ENCODE results near the gene NPFF.
"Not testable (repeated sequence)": the region's sequence is repeated elsewhere in the genome, so short reads cannot be mapped to it uniquely, and the experiment has no call there.

Gene NPFF

GRCh38 chr12:53496752-53497032, 10.6 kb downstream of the NPFF start:
- DNase-seq (ENCODE audit: low read depth in 1 of 2, low spot score in 1 of 2) = no peak

- no peak for DNase-seq (ENCODE audit: low read depth in 1 of 2, low spot score in 1 of 2)
Measured at GRCh38 chr12:53495903-53496751, 11.2 kb downstream of the NPFF start.

DNA sequence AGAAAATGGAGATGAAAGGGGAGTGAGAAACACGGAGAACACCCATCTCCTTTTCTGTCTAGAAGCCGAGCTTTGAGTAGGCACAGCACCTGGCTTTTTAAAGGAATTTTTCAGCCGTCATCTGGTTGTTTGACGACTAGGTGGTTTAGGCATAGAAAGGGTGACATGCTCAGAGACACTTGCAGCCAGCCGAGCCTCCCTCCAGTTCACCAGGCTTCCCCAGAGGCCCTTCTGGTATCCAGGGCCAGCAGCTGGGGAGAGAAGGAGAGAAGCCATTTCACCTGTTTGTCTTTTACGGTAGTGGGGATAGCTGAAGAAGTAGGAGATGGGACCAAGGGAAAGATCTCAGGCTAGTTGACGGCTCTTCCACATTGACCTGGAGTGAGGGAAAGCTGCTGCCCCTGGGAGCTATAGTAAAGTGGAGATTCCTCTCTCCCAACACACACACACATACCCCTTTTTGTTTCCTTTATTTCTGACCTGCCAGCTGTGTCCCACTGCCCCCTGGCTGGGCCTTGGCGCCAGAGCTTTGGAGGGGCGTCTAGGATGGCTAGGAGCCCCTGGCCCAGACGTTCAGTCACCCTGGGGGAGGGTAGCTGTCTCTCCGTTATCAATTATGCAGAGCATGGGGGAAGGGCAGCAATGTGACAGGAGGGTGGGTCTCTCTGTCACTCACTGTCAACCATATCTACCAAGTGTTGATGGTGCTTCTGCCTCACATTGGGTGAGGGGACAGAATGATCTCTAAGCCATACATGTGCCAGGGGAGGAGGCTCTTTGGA, 13.5 kb downstream of the NPFF start:
- DNase-seq (ENCODE audit: low read depth in 1 of 2, low spot score in 1 of 2) = no peak

DNA sequence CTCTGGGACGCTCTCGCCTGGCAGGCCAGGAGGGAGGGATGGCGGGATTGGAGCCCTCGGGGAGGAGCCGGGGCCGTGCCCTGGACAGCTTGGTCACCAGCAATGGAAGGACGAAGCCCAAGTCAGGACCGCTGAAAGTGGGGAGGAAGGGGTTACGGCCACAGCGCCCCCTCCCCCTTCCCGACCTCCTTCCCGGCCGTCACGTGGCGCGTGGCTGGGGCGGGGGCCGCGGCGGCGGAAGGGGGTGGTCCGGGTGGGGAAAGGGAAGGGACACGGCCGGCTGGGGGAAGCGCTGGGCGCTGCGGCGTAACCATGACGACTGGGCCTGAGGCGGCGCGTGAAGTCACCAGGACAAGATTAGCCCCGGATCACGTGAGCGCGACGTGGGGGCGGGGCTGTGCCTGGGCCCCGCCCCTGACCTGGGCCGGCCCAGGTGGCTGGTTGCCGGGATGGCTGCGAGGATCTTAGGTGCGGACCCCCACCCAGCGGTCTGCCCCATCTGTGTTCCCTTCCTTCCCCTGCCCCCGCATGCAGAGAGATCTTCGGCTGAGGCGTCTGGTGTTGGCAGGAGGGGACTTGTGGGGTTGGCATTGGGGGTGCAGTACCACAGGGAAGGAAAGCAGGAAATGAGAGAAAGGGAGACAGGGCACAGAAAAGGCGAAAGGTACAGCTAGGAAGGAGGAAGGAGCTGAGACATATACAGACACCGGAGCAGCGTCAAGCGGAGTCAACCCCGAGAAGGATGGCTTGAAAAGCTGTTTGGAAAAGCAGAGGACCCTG, 14.3 kb downstream of the NPFF start:
- DNase-seq (ENCODE audit: low read depth in 1 of 2, low spot score in 1 of 2) = peak; percentile 71 to 78

GRCh38 chr12:53492188-53492587, 15.1 kb downstream of the NPFF start:
- no peak for DNase-seq (ENCODE audit: low read depth in 1 of 2, low spot score in 1 of 2)

DNA sequence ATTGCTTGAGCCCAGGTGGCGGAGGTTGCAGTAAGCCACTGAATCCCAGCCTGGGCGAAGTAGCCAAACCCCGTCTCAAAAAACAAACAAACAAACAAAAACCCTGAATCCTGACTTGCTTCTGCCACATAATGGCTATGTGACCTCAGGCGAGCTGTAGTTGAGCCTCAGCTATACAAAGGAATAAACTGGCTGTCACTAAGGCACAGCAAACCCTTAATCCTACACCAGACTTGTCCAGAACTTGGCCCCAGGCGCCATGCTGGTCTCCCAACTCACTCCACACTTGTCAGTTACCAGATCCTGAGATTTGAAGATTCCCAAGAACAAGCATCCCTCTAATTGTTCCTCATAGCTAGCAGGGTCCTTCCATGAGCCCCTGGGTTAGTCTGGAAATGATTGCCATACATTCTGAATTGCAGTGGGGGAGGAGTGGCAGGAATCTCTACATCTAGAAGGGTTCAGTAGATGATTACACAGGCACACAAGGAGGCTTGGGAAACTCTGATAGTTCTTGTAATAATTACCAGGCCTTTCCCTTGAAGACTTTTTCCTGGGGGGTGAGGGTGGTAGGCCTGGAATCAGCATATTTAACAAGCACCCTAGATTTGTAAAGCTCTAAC, 17.9 kb downstream of the NPFF start:
- no peak for DNase-seq (ENCODE audit: low read depth in 1 of 2, low spot score in 1 of 2)

DNA sequence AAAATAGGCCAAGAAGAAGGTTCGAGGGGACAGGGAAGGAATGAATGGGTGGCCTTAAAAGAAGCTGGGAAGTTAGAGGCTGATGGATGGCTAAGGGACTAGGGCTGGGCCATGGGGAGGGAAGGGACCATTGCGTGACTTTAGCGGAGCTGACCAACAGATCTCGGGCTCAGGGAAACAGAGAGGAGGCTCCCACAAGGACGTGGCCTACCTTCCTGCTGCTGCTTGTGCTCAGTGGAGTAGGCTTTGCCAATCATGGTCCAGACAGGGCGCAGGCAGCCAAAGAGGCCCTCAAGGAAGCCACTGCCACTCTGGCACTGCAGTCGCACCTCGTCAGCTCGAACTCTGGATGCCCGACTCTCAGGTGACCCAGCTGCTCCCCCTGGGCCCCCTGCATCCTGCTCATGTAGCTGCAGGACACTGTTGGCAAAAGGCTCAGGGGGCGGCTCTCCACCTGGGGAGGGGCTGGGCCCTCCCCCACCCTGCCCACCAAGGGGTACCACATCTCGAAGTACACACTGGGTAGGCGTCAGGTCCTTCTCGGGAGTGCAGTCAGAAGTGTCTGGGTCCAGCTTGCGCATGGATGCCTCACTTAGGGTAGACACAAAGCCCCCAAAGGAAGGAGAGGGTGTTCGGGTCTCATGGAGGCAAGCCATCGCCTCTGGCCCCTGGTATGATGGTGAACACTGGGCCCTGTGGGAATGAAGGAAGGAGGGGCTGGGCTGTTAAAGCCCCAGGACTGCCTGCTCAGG, 20.4 kb downstream of the NPFF start:
- no peak for DNase-seq (ENCODE audit: low read depth in 1 of 2, low spot score in 1 of 2)

DNA sequence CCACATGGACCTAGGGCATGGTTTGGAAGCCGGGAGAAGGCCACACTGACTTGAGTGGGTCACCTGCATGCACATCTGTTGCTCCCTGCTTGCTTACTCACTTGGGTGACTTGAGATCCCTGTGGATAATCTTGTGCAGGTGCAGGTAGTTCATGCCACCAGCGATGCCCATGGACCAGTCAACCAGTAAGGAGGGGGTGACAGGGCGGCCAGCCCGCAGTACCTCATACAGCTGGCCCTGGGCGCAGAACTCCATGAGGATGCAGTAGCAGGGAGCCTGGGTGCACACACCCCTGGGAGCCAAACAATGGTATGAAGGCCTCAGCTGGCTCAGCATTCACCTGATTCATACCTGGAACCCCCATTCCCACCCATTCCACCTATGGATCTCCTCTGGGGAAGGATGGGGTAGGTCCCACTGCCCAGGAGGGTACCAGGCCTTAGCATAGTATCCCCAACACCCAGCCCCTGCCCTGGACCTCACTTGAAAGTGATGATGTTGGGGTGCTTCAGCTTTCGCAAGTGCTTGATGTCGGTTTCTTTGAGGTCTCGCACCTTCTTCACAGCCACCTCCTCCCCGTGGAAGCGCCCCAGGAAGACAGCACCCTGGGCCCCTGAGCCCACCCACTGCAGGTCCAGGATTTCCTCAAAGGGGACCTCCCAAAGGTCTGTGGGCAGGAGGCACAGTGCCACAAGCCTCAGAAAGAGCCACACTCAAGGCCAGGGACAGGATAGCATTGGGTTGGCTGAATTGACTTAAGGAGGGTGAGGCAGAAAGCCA, 21.1 kb downstream of the NPFF start:
- DNase-seq (ENCODE audit: low read depth in 1 of 2, low spot score in 1 of 2) = no peak

DNA sequence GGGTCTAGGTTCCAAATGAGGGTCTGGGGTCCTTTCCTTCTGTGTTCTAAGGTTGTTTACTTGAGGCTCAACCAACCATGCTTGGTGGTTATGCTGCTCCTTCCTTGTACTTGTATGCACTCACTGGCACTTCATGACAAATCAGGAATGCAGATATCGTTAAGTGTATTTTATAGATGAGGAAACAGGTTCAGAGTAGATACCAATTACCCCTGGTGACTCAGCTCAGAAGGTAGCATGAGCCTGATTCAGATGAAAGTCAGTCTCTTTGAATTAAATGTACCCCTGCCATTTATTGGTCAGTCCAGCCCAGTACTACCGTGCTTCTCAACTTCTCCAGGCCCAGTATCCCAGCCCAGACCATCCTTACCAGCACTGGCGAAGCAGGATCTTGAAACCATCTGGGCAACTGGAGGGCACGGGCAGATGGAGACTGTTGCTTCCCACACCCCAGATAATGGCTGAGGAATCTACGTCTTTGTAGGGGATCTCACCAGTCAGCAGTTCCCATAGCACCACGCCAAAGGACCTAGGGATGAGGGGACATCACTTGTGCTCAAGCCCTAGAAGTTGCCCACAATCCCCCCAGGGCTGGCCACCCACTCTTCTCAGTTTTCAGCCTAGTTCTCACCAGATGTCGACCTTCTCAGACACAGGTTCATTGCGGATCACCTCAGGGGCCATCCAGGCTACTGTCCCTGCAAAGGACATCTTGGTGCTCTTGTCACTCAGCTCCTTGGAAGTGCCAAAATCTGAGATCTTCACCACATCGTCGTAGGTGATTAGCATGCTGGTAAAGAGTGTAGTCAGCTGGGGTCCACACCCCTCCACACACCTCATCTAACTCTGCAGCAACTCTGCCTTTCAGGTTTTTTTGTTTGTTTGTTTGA, 22.4 kb downstream of the NPFF start:
- DNase-seq (ENCODE audit: low read depth in 1 of 2, low spot score in 1 of 2) = no peak

DNA sequence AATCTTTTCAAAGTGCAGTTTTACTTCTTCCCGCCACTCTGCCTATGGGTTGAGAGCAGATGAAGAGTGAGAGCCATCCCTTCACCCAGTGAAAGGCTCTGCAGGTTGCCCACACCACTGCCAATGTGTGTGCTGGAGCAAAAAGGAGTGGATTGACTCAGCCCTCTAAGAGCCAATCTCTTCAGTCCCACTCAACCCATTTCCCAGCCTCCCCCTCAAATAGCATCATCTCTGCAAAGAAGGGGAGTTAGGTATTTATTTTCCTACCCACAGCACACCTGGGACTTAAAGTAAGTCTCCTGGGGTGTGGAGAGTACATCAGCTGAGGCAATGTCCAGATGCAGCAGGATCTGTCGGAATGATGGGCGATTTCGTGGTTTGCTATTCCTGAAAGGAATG, 23.3 kb downstream of the NPFF start:
- no peak for DNase-seq (ENCODE audit: low read depth in 1 of 2, low spot score in 1 of 2)

DNA sequence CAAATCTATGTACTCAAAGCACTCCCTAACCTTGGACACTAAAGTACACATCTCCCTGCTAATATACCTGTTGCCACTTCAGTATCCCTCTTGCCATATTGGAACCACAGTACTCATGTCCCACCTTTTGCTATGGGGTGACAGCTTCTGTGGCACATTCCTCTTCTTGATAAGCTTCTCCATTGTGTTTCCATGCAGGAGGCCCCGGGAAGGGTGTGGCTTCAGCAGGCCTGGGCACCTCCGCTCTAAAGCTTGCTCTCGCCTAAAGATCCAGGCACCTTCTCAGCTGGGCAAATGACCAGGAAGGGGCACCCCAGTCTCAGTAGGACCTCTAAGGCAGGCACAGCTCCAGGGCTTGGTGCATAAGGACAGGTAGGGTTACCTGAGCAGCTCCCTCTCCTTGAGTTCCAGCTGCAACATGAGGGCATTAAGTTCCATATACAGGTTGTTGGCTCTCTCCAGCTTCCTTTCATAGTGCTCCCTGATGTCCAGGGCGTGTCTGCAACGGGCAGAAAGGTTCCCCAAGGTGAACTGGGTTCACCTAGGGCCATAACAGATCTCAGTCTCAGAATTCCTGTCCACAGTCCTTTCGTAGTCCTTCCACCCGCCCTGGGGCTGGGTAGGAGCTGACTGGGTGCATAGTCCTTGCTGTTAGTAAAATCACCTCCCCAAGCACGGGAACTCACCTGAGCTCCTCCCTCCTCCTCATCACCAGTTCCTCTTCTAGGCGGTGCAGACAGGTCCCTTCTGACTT, 23.9 kb downstream of the NPFF start:
- no peak for DNase-seq (ENCODE audit: low read depth in 1 of 2, low spot score in 1 of 2)

GRCh38 chr12:53482626-53483168, 24.6 kb downstream of the NPFF start:
- DNase-seq (ENCODE audit: low read depth in 1 of 2, low spot score in 1 of 2) = no peak

- DNase-seq (ENCODE audit: low read depth in 1 of 2, low spot score in 1 of 2) = no peak
Measured at GRCh38 chr12:53481939-53482586, 25.2 kb downstream of the NPFF start.

- not testable (repeated sequence) for DNase-seq (ENCODE audit: low read depth in 1 of 2, low spot score in 1 of 2)
Measured at GRCh38 chr12:53481458-53481857, 25.8 kb downstream of the NPFF start.

GRCh38 chr12:53480491-53481442, 26.5 kb downstream of the NPFF start:
- no peak for DNase-seq (ENCODE audit: low read depth in 1 of 2, low spot score in 1 of 2)

- no peak for DNase-seq (ENCODE audit: low read depth in 1 of 2, low spot score in 1 of 2)
Measured at GRCh38 chr12:53479331-53479730, 28.0 kb downstream of the NPFF start.

All from activated T-helper 1 cell treated with anti-CD3 and anti-CD28 coated beads, Interleukin-2, amount 50 U/mL, for 16 hours (primary cell).